Measurements from ENCODE around the gene PTTG1. TPM values are rescaled to one million over a fixed set of nuclear protein-coding genes. Genes with fewer than 3 reads are reported as not detected.

PTTG1 gene
- total and polyA plus RNA-seq, 2 donors (not counting 1 experiment from before 2014, with no cell fraction given): 77.5 to 108 TPM

DNA sequence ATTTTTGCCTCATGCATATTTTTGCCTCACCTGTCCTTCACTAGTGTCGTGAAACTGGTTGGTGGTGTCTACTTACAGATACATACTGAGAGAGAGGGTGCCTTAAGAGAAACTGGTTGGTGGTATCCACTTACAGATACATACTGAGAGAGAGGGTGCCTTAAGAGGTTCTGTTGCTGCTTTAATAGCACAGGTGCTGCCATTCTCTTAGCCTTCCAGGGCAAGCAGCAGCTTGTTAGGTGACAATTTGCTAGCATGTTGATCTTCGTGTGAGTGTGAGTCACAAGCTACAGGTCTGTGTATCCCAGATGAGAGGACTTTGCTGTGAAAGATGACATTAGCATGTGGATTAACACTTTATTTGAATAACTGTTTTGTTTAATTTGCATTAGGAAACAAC is 1.4 kb downstream of the PTTG1 start:
- H3K27ac ChIP-seq (ENCODE audit: insufficient read depth, low read length): no peak overlapping the region
- TF ChIP-seq, protein P1, sequence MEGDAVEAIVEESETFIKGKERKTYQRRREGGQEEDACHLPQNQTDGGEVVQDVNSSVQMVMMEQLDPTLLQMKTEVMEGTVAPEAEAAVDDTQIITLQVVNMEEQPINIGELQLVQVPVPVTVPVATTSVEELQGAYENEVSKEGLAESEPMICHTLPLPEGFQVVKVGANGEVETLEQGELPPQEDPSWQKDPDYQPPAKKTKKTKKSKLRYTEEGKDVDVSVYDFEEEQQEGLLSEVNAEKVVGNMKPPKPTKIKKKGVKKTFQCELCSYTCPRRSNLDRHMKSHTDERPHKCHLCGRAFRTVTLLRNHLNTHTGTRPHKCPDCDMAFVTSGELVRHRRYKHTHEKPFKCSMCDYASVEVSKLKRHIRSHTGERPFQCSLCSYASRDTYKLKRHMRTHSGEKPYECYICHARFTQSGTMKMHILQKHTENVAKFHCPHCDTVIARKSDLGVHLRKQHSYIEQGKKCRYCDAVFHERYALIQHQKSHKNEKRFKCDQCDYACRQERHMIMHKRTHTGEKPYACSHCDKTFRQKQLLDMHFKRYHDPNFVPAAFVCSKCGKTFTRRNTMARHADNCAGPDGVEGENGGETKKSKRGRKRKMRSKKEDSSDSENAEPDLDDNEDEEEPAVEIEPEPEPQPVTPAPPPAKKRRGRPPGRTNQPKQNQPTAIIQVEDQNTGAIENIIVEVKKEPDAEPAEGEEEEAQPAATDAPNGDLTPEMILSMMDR (conservative IDR thresholded peaks at IDR 0.05 in 1 of 2, IDR thresholded peaks at IDR 0.05 in 1 of 2; ENCODE audit: low read depth in 1 of 2, low read length in 2 of 2): no peak
- TF ChIP-seq EZH2 (IDR thresholded peaks at IDR 0.05; ENCODE audit: low read length, missing control alignments): no peak
- peak overlapping the region; percentile 79 for H3K4me2 ChIP-seq (ENCODE audit: extremely low read depth, insufficient read depth, low read length)
- H3K4me1 ChIP-seq (ENCODE audit: control insufficient read depth, extremely low read depth, insufficient read depth, low read length): peaks cover 10% of the 10 kb centered on the region
- peaks cover 38% of the 10 kb centered on the region for H3K79me2 ChIP-seq (ENCODE audit: control insufficient read depth, insufficient read depth, low read length)
- peaks cover under 1% of the 10 kb centered on the region for H3K36me3 ChIP-seq (ENCODE audit: control insufficient read depth, insufficient read depth, low read length)
- H3K9ac ChIP-seq (ENCODE audit: insufficient read depth, low read length): no peak overlapping the region
- no peak overlapping the region for H2AFZ ChIP-seq (ENCODE audit: low read length)
- H3K4me3 ChIP-seq (replicated peaks in 1 of 4; ENCODE audit: control extremely low read depth in 1 of 4, insufficient read depth in 1 of 4, low read depth in 3 of 4, low read length in 4 of 4): peak overlapping the region; percentile 47 to 79 (median 62)
- no peak for DNase-seq (ENCODE audit: low read depth in 2 of 2)
- H3K27me3 ChIP-seq (ENCODE audit: control insufficient read depth, insufficient read depth, low read length): no peaks in the 10 kb centered on the region
- H4K20me1 ChIP-seq (ENCODE audit: control insufficient read depth, extremely low read depth, insufficient read depth, low read length): no peaks in the 10 kb centered on the region
- H3K9me3 ChIP-seq (ENCODE audit: control insufficient read depth, insufficient read depth, low read depth, low read length): no peaks in the 10 kb centered on the region

DNA sequence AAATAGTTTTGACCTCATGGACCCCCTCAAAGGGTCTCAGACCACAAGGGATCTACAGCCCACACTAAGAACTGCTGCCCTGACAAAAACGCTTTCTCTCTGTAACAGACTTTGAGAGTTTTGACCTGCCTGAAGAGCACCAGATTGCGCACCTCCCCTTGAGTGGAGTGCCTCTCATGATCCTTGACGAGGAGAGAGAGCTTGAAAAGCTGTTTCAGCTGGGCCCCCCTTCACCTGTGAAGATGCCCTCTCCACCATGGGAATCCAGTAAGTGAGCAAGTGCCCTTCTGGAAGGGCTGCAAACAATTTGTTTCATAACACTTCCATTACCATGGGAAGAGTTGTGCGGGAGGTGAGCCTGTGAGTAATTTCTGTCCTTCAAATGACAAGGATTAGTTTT is 6.0 kb downstream of the PTTG1 start:
- H3K27ac ChIP-seq (ENCODE audit: insufficient read depth, low read length): no peak overlapping the region
- no peaks in the 10 kb centered on the region for H3K27me3 ChIP-seq (ENCODE audit: control insufficient read depth, insufficient read depth, low read length)
- no peak overlapping the region for H3K4me2 ChIP-seq (ENCODE audit: extremely low read depth, insufficient read depth, low read length)
- H3K36me3 ChIP-seq (ENCODE audit: control insufficient read depth, insufficient read depth, low read length): peaks cover 2% of the 10 kb centered on the region
- H3K9me3 ChIP-seq (ENCODE audit: control insufficient read depth, insufficient read depth, low read depth, low read length): no peaks in the 10 kb centered on the region
- H3K4me1 ChIP-seq (ENCODE audit: control insufficient read depth, extremely low read depth, insufficient read depth, low read length): peaks cover 8% of the 10 kb centered on the region
- H2AFZ ChIP-seq (ENCODE audit: low read length): no peak overlapping the region
- no peak for DNase-seq (ENCODE audit: low read depth in 2 of 2)
- TF ChIP-seq, protein P1 (conservative IDR thresholded peaks at IDR 0.05 in 1 of 2, IDR thresholded peaks at IDR 0.05 in 1 of 2; ENCODE audit: low read depth in 1 of 2, low read length in 2 of 2): no peak
- no peak for TF ChIP-seq EZH2 (IDR thresholded peaks at IDR 0.05; ENCODE audit: low read length, missing control alignments)
- no peak overlapping the region for H3K9ac ChIP-seq (ENCODE audit: insufficient read depth, low read length)
- H3K4me3 ChIP-seq (replicated peaks in 1 of 4; ENCODE audit: control extremely low read depth in 1 of 4, insufficient read depth in 1 of 4, low read depth in 3 of 4, low read length in 4 of 4): no peak overlapping the region
- H3K79me2 ChIP-seq (ENCODE audit: control insufficient read depth, insufficient read depth, low read length): peaks cover 24% of the 10 kb centered on the region
- no peaks in the 10 kb centered on the region for H4K20me1 ChIP-seq (ENCODE audit: control insufficient read depth, extremely low read depth, insufficient read depth, low read length)

DNA sequence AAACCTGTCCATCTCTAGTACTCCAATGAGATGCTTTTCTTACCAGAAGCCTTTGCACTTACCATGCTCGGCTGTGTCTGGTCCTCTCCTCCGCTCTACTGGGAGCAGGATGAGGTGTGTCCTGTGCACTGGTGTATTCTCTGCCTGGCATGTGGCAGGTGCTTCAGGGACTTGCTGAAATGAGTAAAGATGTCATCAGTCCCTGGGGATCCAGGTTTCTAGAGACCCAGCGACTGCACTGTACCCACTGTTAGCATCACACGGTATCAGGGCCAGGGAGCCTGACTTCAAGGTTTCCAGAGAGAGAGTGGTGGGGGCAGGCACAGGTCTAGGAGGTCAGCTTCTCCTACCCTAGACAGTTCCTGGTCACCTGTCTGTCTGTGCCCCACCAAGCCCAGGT is 10.5 kb downstream of the PTTG1 start:
- Histone ChIP-seq H3K27ac (ENCODE audit: insufficient read depth, low read length) (no peak overlapping the region), H3K36me3 (ENCODE audit: control insufficient read depth, insufficient read depth, low read length) (peaks cover 2% of the 10 kb centered on the region), H3K79me2 (ENCODE audit: control insufficient read depth, insufficient read depth, low read length) (no peaks in the 10 kb centered on the region), H3K4me1 (ENCODE audit: control insufficient read depth, extremely low read depth, insufficient read depth, low read length) (no peaks in the 10 kb centered on the region), H2AFZ (ENCODE audit: low read length) (no peak overlapping the region), H3K4me3 (replicated peaks in 1 of 4; ENCODE audit: control extremely low read depth in 1 of 4, insufficient read depth in 1 of 4, low read depth in 3 of 4, low read length in 4 of 4) (no peak overlapping the region), H3K4me2 (ENCODE audit: extremely low read depth, insufficient read depth, low read length) (no peak overlapping the region), H3K9ac (ENCODE audit: insufficient read depth, low read length) (no peak overlapping the region), H4K20me1 (ENCODE audit: control insufficient read depth, extremely low read depth, insufficient read depth, low read length) (no peaks in the 10 kb centered on the region), H3K27me3 (ENCODE audit: control insufficient read depth, insufficient read depth, low read length) (peaks cover 3% of the 10 kb centered on the region), H3K9me3 (ENCODE audit: control insufficient read depth, insufficient read depth, low read depth, low read length) (no peaks in the 10 kb centered on the region)
- TF ChIP-seq, protein P1 (conservative IDR thresholded peaks at IDR 0.05 in 1 of 2, IDR thresholded peaks at IDR 0.05 in 1 of 2; ENCODE audit: low read depth in 1 of 2, low read length in 2 of 2): no peak
- TF ChIP-seq EZH2 (IDR thresholded peaks at IDR 0.05; ENCODE audit: low read length, missing control alignments): no peak
- DNase-seq (ENCODE audit: low read depth in 2 of 2): no peak

Data from fibroblast of lung (primary cell).